SK-N-SH treated with all-trans-retinoic acid at 6 μM for 48 hours (cell line): Measurements from ENCODE around the gene DAGLA.

Experiments
- CSDC2 ChIP-seq: fragments of 250-450 bp; sonication (Bioruptor Pico); IDR thresholded peaks from 2 replicates; pipeline ENCODE4 v1.5.0; 2020; ENCODE audit warnings: mild to moderate bottlenecking, moderate library complexity
- RARB ChIP-seq: fragments of 250-450 bp; sonication (Bioruptor Pico); IDR thresholded peaks from 2 replicates; pipeline ENCODE4 v1.8.0; 2021; ENCODE audit warnings: mild to moderate bottlenecking, moderate library complexity
- ZFP3 ChIP-seq: fragments of 250-450 bp; sonication (Bioruptor Pico); IDR thresholded peaks from 2 replicates; pipeline ENCODE4 v1.5.0; 2020; ENCODE audit warnings: mild to moderate bottlenecking, moderate library complexity

DNA sequence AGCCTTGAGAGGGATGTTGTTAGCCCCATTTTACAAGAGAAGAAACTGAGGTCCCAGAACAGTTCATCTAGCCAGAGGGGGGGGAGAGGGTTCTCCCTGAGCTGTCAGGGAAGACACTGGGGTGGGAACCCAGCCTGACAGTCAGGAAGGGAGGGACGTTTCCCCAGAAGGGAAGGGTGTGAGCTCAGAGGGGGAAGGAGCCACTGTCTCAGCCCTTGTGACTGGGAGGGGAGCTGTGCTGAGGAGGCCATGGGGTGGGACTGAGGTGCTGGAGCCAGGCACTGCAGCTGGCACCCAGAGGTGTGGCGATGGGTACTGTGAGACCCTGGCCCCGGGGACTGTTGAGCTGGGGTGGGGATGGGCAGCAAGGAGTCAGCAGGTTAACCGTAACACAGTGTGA is 35.7 kb downstream of the DAGLA start:
- TF ChIP-seq RARB (no peak), CSDC2 (CRISPR knock-in tag) (no peak), ZFP3 (CRISPR knock-in tag) (no peak)
